GM10266 (cell line): ENCODE measurements around the gene KIF1A.

Experiments used
- DNase-seq: peaks from one replicate; pipeline ENCODE4 v3.0.0; 2012; ENCODE audit errors: extremely low spot score
- CTCF ChIP-seq: IDR thresholded peaks from 2 replicates; pipeline ENCODE4 v1.5.1; 2012; ENCODE audit warnings: mild to moderate bottlenecking, low read depth; ENCODE audit not compliant: control insufficient read depth, insufficient read depth; ENCODE audit errors: missing control alignments

KIF1A gene

GRCh38 chr2:240762249-240762648 is 57.8 kb downstream of the KIF1A start:
- no peak for TF ChIP-seq CTCF
- DNase-seq = no peak

- no peak for TF ChIP-seq CTCF
- no peak for DNase-seq
Measured at GRCh38 chr2:240760576-240761246, 59.3 kb downstream of the KIF1A start.

- no peak for DNase-seq
- TF ChIP-seq CTCF = no peak
Measured at GRCh38 chr2:240760121-240760520, 59.9 kb downstream of the KIF1A start.

GRCh38 chr2:240759459-240759858 is 60.6 kb downstream of the KIF1A start:
- TF ChIP-seq CTCF = no peak
- DNase-seq = peak; percentile 79

- no peak for DNase-seq
- no peak for TF ChIP-seq CTCF
Measured at GRCh38 chr2:240757086-240757614, 62.9 kb downstream of the KIF1A start.

- no peak for DNase-seq
- TF ChIP-seq CTCF = no peak
Measured at GRCh38 chr2:240752209-240752608, 67.8 kb downstream of the KIF1A start.

- no peak for DNase-seq
- TF ChIP-seq CTCF = no peak
Measured at GRCh38 chr2:240750409-240750808, 69.6 kb downstream of the KIF1A start.
